Endothelial cell (in vitro differentiated cells): ENCODE results near the gene ADPRHL1. TPM values are rescaled to one million over a fixed set of nuclear protein-coding genes. Genes with fewer than 3 reads are reported as not detected.

Experiments
- DNase-seq: peaks from one replicate; pipeline ENCODE4 v3.0.0; 2021; ENCODE audit warnings: low spot score
- H3K27ac Mint-ChIP-seq: one replicate; pipeline ENCODE4 v1.8.0; 2021; ENCODE audit warnings: mixed read lengths, inconsistent platforms; ENCODE audit not compliant: unreplicated experiment
- H3K27me3 Mint-ChIP-seq: one replicate; pipeline ENCODE4 v1.8.0; 2021; ENCODE audit warnings: mild to moderate bottlenecking, moderate library complexity, mixed read lengths, inconsistent platforms; ENCODE audit not compliant: unreplicated experiment
- H3K36me3 Mint-ChIP-seq: one replicate; pipeline ENCODE4 v1.8.0; 2021; ENCODE audit warnings: mild to moderate bottlenecking, low read depth, mixed read lengths, inconsistent platforms; ENCODE audit not compliant: unreplicated experiment
- H3K4me1 Mint-ChIP-seq: one replicate; pipeline ENCODE4 v1.8.0; 2021; ENCODE audit warnings: mild to moderate bottlenecking, mixed read lengths, inconsistent platforms; ENCODE audit not compliant: unreplicated experiment
- H3K4me3 Mint-ChIP-seq: one replicate; pipeline ENCODE4 v1.8.0; 2021; ENCODE audit warnings: mild to moderate bottlenecking, mixed read lengths, inconsistent platforms; ENCODE audit not compliant: unreplicated experiment
- H3K9me3 Mint-ChIP-seq: one replicate; pipeline ENCODE4 v1.8.0; 2021; ENCODE audit warnings: mixed read lengths, inconsistent platforms; ENCODE audit not compliant: unreplicated experiment
- total RNA-seq: library from RNA; stranded (reverse); fragmentation: NEBNext Ultra II Directional; extraction: Animal tissue kit (Norgen Biotek cat#: 25700); gene quantifications from one replicate; pipeline ENCODE4 v1.2.1, GENCODE V29; 2021; ENCODE audit not compliant: unreplicated experiment
- TF ChIP-seq, protein P1 (sequence below): fragments of 200-600 bp; sonication (generic); IDR thresholded peaks from one replicate; pipeline ENCODE4 v1.5.0; 2021; ENCODE audit warnings: antibody characterized with exemption; ENCODE audit not compliant: unreplicated experiment

Gene ADPRHL1
- total RNA-seq, 1 donor from 2014 or later: 1.5 TPM

DNA sequence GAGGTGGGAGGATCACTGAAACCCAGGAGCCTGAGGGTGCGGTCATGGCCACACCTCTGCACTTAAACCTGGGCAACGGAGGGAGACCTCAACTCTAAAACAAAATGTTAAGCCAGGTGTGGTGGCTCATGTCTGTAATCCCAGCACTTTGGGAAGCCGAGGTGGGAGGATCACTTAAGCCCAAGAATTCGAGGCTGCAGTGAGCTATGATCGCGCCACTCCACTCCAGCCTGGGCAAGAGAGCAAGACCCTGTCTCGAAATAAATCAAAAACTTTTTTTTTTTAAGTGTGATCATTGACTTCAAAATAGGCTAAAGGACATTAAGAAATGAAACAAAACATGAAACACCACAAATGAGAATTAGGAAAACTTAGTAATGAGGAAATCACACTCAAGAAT is 16.3 kb upstream of the ADPRHL1 start:
- H3K4me3 Mint-ChIP-seq: no peak overlapping the region
- no peak overlapping the region for H3K27ac Mint-ChIP-seq

GRCh38 chr13:113468472-113469201 is 15.3 kb upstream of the ADPRHL1 start:
- Mint-ChIP-seq H3K4me1 (peaks cover 18% of the 10 kb centered on the region), H3K27me3 (peaks cover 4% of the 10 kb centered on the region), H3K4me3 (no peak overlapping the region), H3K27ac (peak overlapping the region; percentile 87), H3K9me3 (no peaks in the 10 kb centered on the region), H3K36me3 (peaks cover 17% of the 10 kb centered on the region)
- DNase-seq: no peak
- TF ChIP-seq, protein P1, sequence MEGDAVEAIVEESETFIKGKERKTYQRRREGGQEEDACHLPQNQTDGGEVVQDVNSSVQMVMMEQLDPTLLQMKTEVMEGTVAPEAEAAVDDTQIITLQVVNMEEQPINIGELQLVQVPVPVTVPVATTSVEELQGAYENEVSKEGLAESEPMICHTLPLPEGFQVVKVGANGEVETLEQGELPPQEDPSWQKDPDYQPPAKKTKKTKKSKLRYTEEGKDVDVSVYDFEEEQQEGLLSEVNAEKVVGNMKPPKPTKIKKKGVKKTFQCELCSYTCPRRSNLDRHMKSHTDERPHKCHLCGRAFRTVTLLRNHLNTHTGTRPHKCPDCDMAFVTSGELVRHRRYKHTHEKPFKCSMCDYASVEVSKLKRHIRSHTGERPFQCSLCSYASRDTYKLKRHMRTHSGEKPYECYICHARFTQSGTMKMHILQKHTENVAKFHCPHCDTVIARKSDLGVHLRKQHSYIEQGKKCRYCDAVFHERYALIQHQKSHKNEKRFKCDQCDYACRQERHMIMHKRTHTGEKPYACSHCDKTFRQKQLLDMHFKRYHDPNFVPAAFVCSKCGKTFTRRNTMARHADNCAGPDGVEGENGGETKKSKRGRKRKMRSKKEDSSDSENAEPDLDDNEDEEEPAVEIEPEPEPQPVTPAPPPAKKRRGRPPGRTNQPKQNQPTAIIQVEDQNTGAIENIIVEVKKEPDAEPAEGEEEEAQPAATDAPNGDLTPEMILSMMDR: no peak

More for the DNA sequence above, 16.3 kb upstream of the ADPRHL1 start:
- Mint-ChIP-seq H3K27me3 (peaks cover 4% of the 10 kb centered on the region), H3K36me3 (peaks cover 24% of the 10 kb centered on the region), H3K4me1 (peaks cover 18% of the 10 kb centered on the region), H3K9me3 (no peaks in the 10 kb centered on the region)
- no peak for DNase-seq
- TF ChIP-seq, protein P1: no peak

GRCh38 chr13:113468029-113468428 is 14.7 kb upstream of the ADPRHL1 start:
- TF ChIP-seq, protein P1: no peak
- Mint-ChIP-seq H3K27ac (no peak overlapping the region), H3K4me1 (peaks cover 18% of the 10 kb centered on the region), H3K27me3 (peaks cover 4% of the 10 kb centered on the region), H3K4me3 (peak overlapping the region; percentile 37), H3K9me3 (no peaks in the 10 kb centered on the region), H3K36me3 (peaks cover 17% of the 10 kb centered on the region)
- no peak for DNase-seq

- peaks cover 3% of the 10 kb centered on the region for H3K27me3 Mint-ChIP-seq
- TF ChIP-seq, protein P1: no peak
- peaks cover 13% of the 10 kb centered on the region for H3K36me3 Mint-ChIP-seq
- H3K4me3 Mint-ChIP-seq: no peak overlapping the region
- no peak for DNase-seq
- no peaks in the 10 kb centered on the region for H3K9me3 Mint-ChIP-seq
- peaks cover 15% of the 10 kb centered on the region for H3K4me1 Mint-ChIP-seq
- H3K27ac Mint-ChIP-seq: no peak overlapping the region
Observed at GRCh38 chr13:113466383-113466782, 13.1 kb upstream of the ADPRHL1 start.

DNA sequence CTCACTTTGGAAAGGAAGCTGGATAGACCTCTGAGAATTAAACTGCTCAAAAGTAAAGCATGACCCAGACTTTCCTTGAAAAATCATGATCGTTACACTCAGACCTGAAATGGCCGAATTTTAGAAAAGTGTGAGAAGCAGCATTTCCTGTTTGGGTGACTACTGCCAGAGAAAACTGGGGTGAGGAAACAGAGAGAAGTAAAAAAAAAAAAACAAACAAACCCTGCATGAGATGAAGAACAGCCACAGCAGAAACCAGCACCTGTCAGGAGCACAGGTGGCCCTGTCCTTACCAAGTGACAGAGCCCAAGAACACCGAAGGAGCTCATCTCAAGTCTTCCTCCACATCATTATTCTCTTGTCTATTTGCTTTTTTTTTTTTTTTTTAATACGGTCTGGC is 12.0 kb upstream of the ADPRHL1 start:
- TF ChIP-seq, protein P1: no peak
- peaks cover 15% of the 10 kb centered on the region for H3K4me1 Mint-ChIP-seq
- no peaks in the 10 kb centered on the region for H3K9me3 Mint-ChIP-seq
- peaks cover 3% of the 10 kb centered on the region for H3K27me3 Mint-ChIP-seq
- no peak overlapping the region for H3K4me3 Mint-ChIP-seq
- H3K27ac Mint-ChIP-seq: peak overlapping the region; percentile 11
- H3K36me3 Mint-ChIP-seq: peaks cover 8% of the 10 kb centered on the region
- no peak for DNase-seq
